Parathyroid adenoma (tissue), 2 donors: ENCODE data around the gene ARID3A.

Source experiments
- H2AFZ ChIP-seq: fragments of 300-600 bp; sonication (generic); one replicate; pipeline ENCODE4 v1.7.0; 2017; ENCODE audit warnings: antibody characterized with exemption, mild to moderate bottlenecking
- H3K27ac ChIP-seq: fragments of 300-600 bp; sonication (generic); one replicate; pipeline ENCODE4 v1.7.0; 2017
- H3K27me3 ChIP-seq: fragments of 300-600 bp; sonication (generic); one replicate; pipeline ENCODE4 v1.7.0; 2017; ENCODE audit warnings: low read length; ENCODE audit not compliant: control insufficient read depth, insufficient read depth
- H3K36me3 ChIP-seq: fragments of 300-600 bp; sonication (generic); one replicate; pipeline ENCODE4 v1.7.0; 2017; ENCODE audit warnings: low read length; ENCODE audit not compliant: control insufficient read depth, insufficient read depth
- H3K4me1 ChIP-seq: fragments of 300-600 bp; sonication (generic); one replicate; pipeline ENCODE4 v1.7.0; 2017; ENCODE audit warnings: control low read depth
- H3K4me2 ChIP-seq: fragments of 300-600 bp; sonication (generic); one replicate; pipeline ENCODE4 v1.7.0; 2017; ENCODE audit warnings: low read length
- H3K4me3 ChIP-seq: fragments of 300-600 bp; sonication (generic); one replicate; pipeline ENCODE4 v1.7.0; 2017; ENCODE audit warnings: low read depth, low read length
- H3K79me2 ChIP-seq: fragments of 300-600 bp; sonication (generic); one replicate; pipeline ENCODE4 v1.7.0; 2017; ENCODE audit warnings: control low read depth
- H3K9ac ChIP-seq: fragments of 300-600 bp; sonication (generic); one replicate; pipeline ENCODE4 v1.7.0; 2017; ENCODE audit warnings: mild to moderate bottlenecking
- H3K9me3 ChIP-seq: fragments of 300-600 bp; sonication (generic); one replicate; pipeline ENCODE4 v1.7.0; 2017; ENCODE audit warnings: low read length; ENCODE audit not compliant: control insufficient read depth
- CTCF ChIP-seq: fragments of 300-600 bp; sonication (generic); IDR thresholded peaks from one replicate; pipeline ENCODE4 v1.7.0; 2017; ENCODE audit warnings: antibody characterized with exemption, mild to moderate bottlenecking
- donor health status: primary hyperparathyroidism.

ARID3A gene

GRCh38 chr19:918152-918437, 7.7 kb upstream of the ARID3A start:
- peak overlapping the region; percentile 24 for H3K4me2 ChIP-seq
- no peak overlapping the region for H3K4me3 ChIP-seq

GRCh38 chr19:918481-919198, 7.2 kb upstream of the ARID3A start:
- no peaks in the 10 kb centered on the region for H3K27me3 ChIP-seq
- no peaks in the 10 kb centered on the region for H3K4me1 ChIP-seq
- H2AFZ ChIP-seq, result no peak overlapping the region
- no peak overlapping the region for H3K9ac ChIP-seq
- no peak overlapping the region for H3K27ac ChIP-seq
- no peaks in the 10 kb centered on the region for H3K36me3 ChIP-seq
- peaks cover 1% of the 10 kb centered on the region for H3K79me2 ChIP-seq
- peak overlapping the region; percentile 63 for H3K4me2 ChIP-seq
- no peaks in the 10 kb centered on the region for H3K9me3 ChIP-seq
- no peak overlapping the region for H3K4me3 ChIP-seq
- no peak for TF ChIP-seq CTCF

More at GRCh38 chr19:918152-918437, 7.7 kb upstream of the ARID3A start:
- TF ChIP-seq CTCF, result no peak
- H2AFZ ChIP-seq, result no peak overlapping the region
- no peaks in the 10 kb centered on the region for H3K4me1 ChIP-seq
- no peaks in the 10 kb centered on the region for H3K27me3 ChIP-seq
- no peak overlapping the region for H3K9ac ChIP-seq
- H3K27ac ChIP-seq, result no peak overlapping the region
- H3K9me3 ChIP-seq, result no peaks in the 10 kb centered on the region
- H3K79me2 ChIP-seq, result peaks cover 2% of the 10 kb centered on the region
- H3K36me3 ChIP-seq, result no peaks in the 10 kb centered on the region

- Histone ChIP-seq H3K79me2 (no peaks in the 10 kb centered on the region), H3K27me3 (no peaks in the 10 kb centered on the region), H3K4me1 (no peaks in the 10 kb centered on the region), H3K27ac (no peak overlapping the region), H2AFZ (peak overlapping the region; percentile 16), H3K9me3 (no peaks in the 10 kb centered on the region), H3K4me3 (peak overlapping the region; percentile 5), H3K36me3 (no peaks in the 10 kb centered on the region), H3K9ac (no peak overlapping the region), H3K4me2 (peak overlapping the region; percentile 63)
- TF ChIP-seq CTCF, result no peak
Observed at GRCh38 chr19:919199-920050, 6.4 kb upstream of the ARID3A start.

GRCh38 chr19:920051-920864, 5.6 kb upstream of the ARID3A start:
- H3K4me2 ChIP-seq, result peak overlapping the region; percentile 63
- H2AFZ ChIP-seq, result peak overlapping the region; percentile 16
- no peaks in the 10 kb centered on the region for H3K9me3 ChIP-seq
- H3K36me3 ChIP-seq, result no peaks in the 10 kb centered on the region
- H3K79me2 ChIP-seq, result no peaks in the 10 kb centered on the region
- no peak for TF ChIP-seq CTCF
- no peaks in the 10 kb centered on the region for H3K27me3 ChIP-seq
- H3K4me1 ChIP-seq, result no peaks in the 10 kb centered on the region
- H3K4me3 ChIP-seq, result peak overlapping the region; percentile 5
- H3K27ac ChIP-seq, result no peak overlapping the region
- no peak overlapping the region for H3K9ac ChIP-seq
